Activated gamma-delta T cell (primary cell): ENCODE data around the gene PHTF1.

Experiments
- DNase-seq: peaks from one replicate; lab custom pipeline; 2025; lab: John Stamatoyannopoulos, UW
- total RNA-seq, 2 donors: gene quantifications; one replicate each; lab custom pipeline; 2026; lab: John Stamatoyannopoulos, UW

PHTF1 gene
- total RNA-seq, result 36.2 to 48.9 reads per million in 2 donors

GRCh38 chr1:113759333-113760101 lies at the start of gene PHTF1:
TSS of gene PHTF1 (minus strand) at chr1:113759486. CDS start at chr1:113758703, 783 bp downstream.
- DNase-seq, result peak; percentile 44

- DNase-seq, result no peak
These were observed 49.3 kb upstream of the PHTF1 start for GRCh38 chr1:113808450-113809195.

DNA sequence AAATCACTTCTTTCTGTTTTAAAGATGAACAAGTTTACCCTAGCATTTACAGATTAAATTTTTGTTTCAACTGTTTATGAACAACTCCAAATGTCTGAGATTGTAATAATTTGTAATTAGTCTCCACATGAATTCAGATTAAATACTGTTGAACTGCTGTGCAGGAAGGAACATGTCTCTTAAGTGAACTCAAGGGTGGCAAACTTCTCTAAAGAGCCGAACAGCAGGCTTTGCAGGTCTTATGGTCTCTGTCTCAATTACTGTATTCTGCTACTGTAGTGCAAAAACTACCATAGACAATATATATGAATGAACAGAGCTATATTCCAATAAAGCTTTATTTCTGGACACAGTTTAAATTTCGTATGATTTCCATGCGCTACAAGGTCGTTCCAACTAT lies 46.4 kb upstream of the PHTF1 start:
- DNase-seq, result no peak

- DNase-seq, result no peak
These were observed 45.9 kb upstream of the PHTF1 start for GRCh38 chr1:113805256-113805531.

DNA sequence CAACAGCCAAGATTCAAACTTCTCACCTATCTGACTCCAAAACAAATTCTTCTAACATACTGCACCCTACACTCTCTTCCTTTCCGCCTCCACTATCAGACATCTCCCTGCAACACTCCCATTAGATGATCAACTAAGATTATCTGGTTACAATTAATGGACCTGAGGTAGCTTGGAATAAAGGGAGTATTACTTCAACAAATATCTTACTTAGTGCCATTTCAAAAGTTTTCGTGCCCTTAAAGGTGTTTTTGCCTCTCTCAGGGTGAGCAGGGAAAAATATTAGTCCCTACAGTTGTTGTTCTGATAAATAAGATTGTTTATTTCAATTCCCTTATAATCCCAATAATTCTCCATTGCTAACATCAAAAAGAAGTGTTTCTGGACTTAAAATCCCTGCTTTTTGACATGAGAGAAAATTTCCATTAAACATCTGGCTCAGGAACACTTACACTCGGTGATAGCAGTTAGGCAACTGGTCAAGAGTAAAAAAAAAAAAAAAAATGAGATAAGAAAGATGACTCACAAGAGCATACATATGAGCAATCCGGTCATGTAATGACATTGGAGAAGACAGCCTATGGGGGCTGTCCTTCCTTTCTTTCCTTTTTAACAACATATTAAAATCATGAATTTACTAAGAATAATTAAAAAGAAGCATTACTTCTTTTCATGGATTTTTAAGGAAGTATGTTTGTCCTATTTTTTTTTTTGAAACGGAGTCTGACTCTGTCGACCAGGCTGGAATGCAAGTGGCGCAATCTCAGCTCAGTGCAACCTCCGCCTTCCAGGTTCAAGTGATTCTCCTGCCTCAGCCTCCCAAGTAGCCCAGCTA lies 45.4 kb upstream of the PHTF1 start:
- DNase-seq, result no peak

DNA sequence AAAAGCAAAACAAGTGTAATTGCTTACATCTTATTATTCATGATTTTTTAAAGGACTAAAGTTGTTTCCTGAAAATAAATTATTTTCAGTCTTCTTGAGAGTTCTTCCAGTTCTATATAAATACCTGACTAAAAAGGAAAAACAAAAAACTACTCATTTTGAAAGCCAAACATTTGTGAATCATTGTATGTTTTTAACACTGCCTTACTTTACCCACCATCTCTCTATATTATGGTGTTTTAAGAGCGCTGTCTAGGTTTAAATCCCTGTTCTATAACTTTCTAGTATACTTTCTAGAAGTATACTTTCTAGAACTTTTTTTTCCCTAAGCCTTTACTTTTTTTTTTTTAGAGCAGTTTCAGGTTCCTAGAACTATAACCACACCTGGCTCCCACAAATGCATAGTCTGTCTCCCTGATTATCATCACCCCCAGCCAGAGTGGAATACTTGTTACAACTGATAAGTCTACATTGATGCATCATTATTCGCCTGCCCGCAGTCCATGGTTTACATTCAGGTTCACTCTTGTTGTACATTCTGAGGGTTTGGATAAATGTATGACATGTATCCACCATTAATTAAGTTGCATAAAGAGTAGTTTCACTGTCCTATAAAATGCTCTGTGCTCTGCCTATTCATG lies 43.2 kb upstream of the PHTF1 start:
- DNase-seq, result no peak

- no peak for DNase-seq
These were observed 41.2 kb upstream of the PHTF1 start for GRCh38 chr1:113800487-113800886.

DNA sequence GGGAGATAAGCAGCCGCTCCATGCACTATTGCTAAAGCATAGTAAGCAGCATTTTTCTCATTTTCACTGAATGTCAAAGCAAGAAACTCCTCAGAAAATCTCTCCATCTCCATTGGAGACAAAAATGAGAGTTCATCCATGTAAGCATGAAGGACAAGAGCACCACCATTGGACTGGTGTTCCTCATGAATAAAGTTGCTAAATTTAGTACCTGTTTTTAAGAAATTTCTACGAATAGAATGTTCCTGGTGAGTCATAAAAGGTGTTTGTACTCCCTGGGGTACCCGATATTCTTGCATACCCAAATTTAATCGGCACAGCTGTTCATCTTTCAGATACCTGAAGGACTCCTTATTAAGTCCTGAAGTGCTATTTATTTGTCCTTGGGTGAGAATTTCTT lies 38.2 kb upstream of the PHTF1 start:
- DNase-seq, result no peak

- no peak for DNase-seq
These were observed 34.9 kb upstream of the PHTF1 start for GRCh38 chr1:113793878-113794834.

DNA sequence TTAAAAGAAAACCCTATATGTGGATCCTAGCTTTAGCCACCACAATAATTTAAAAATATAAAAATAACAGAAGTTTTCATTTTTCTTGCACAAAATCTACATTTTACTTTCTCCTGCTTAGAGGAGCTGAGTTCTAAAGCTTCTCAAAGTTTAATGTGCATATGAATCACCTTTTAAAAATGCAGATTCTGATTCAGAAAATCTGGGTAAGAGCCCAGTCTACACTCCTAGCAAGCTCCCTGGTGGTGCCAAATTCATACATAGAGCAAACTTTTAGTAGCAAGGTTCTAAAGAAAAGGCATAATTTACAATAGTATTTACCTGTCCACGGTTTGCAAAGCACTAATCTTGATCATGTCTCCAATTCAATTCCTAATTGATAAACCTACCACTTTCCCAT lies 33.7 kb upstream of the PHTF1 start:
- no peak for DNase-seq

GRCh38 chr1:113792471-113792870 lies 33.2 kb upstream of the PHTF1 start:
- no peak for DNase-seq

- DNase-seq, result no peak
These were observed 29.5 kb upstream of the PHTF1 start for GRCh38 chr1:113788802-113789201.

GRCh38 chr1:113787663-113788062 lies 28.4 kb upstream of the PHTF1 start:
- no peak for DNase-seq

DNA sequence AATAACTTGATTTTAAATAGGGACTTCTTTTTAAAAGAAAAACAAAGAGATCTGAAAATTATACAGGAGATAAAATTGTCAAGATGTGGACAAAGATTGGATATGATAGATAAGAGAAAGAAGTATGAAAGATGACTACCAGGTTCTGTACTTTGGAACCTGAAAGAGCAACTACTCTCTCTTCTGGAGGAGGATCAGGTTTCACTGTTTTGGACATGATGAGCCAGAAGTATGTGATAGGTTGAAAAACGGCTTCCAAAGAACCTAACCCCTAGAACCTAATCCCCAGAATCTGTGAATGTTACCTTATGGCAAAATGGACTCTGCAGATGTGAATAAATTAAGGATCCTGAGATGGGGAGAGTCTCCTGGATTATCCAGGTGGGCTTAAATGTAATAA lies 26.8 kb upstream of the PHTF1 start:
- no peak for DNase-seq

DNA sequence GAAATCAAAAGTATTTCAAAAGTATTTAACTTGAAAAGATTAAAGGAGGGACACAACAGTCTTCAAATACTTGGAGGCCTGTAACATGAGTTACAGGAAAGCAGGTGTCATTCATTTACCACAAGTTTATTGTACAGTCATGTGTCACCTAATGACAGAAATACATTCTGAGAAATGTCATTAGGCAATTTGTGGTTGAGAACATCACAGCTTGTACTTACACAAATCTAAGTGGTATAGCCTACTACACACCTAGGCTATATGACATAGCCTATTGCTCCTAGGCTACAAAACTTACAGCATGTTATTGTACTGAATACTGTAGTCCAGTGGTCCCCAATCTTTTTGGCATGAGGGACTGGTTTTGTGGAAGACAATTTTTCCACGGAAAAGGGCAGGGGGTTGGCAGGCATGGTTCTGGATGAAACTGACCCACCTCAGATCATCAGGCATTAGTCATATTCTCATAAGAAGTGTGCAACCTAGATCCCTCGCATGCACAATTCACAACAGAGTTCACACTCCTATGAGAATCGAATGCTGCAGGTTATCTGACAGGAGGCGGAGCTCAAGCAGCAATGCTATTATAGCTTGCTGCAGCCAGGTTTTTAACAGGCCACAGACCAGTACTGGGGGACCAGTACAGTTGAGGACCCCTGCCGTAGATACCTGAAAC lies 25.0 kb upstream of the PHTF1 start:
- no peak for DNase-seq

DNA sequence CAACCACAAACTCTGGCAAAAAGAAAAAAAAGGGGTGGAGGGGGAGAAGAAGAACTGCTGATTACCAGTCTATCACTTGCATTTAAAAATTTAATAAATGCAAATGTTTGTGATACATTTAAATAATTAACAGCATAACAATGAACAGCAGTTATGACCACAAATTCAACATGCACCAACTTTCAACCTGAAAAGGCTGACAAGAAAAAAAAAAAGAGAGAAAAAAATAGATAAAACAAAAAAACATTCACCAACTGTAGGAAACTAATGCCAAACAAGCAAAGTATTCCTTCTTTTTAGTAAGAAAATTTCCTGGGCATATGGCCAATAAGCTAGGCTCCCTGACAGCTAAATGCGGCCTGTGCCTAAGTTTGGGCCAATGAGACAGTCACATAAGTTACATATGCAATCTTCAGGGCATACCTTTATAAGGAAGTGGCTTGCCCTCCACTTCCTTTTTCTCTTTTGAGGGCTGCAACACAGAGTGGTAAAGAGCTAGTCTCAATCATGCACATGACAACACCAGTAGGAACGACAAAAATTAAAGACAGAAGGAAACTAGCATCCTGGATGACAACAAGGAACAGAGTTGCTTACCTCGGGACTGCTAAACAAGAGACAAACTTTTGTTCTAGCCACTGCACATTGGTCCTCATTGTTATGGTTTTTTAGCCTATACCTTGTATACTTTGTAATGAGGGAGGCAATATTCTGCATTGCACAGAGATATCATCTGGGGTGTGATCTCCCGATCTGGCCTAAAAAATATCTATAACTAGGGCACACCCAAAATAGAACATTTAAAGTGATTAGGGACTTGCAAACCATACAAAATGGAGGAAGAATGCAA lies 24.2 kb upstream of the PHTF1 start:
- DNase-seq, result no peak

DNA sequence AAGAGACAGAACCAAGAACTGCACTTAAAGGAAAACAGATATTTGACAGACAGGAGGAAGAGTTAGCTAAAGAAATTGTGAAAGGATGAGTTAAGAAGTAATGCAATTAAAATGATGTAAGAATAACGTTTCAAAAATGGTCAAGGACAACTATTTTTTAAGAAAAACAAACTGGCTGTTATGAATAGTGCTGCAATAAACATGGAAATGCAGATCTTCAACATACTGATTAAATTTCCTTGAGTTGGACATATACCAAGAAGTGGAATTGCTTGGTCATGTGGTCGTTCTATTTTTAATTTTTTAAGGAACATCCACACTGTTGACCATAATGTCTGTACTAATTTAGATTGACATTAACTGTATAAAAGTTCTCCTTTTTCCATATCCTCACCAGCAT lies 23.1 kb upstream of the PHTF1 start:
- DNase-seq, result no peak

DNA sequence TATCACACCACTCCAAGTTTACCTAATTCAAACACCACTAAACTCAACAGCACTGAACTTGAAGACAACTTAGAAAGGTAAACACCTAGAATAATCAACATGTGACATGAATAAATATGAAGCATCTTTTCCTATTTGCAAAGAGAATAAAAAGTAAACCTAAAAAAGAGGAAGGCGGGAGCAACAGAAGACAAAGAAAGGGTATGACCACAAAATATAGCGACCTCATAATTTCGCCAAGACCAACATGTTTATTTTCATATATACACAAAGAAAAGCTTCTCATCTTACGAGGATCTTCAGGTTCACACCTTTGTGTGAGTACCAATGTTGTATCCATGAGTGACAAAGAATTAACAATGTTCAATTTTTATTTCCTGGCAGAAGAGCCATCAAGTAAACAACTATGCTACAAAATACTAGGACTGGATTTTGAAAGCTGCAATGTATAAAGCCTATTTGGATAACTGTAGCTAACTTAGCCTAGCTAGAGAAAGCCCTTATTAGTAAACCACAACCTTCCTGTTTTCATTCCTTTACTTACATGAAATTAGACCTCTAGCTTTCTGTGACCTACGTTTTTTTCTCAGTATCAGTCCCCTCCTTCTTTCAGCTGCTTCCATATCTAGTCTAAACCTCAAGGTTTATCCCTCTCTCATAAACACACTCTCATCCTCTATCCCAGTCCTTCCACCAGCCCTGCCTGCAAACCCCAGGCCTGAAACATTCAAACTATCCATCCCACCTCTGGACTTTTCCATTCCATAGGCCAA lies 21.3 kb upstream of the PHTF1 start:
- no peak for DNase-seq

DNA sequence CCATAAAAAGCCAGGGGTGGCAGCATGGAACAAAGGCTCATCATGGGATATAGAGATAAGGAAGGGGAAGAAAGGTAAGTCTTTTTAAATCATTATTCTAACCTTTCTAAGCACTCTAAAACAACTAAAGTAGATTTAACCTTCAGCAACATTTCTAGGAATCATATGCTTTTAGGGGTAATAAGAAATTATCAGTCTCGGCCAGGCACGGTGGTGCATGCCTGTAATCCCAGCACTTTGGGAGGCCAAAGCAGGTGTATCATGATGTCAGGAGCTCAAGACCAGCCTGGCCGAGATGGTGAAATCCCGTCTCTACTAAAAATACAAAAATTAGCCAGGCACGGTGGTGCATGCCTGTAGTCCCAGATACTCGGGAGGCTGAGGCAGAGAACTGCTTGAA lies 20.3 kb upstream of the PHTF1 start:
- DNase-seq, result no peak
